HL-60/S4 treated with phorbol 12-myristate 13-acetate at 8.2 ng/mL for 4 days and 3 days (cell line): ENCODE data around the gene P2RY14.
"Not testable (repeated sequence)": the region's sequence is repeated elsewhere in the genome, so short reads cannot be mapped to it uniquely, and the experiment has no call there.

Source experiments
- in situ Hi-C: fragments of 300-500 bp; cut with MboI; formaldehyde crosslinking; loops from 2 replicates; pipeline ENCODE4 v1.15.0; 2022; ENCODE audit warnings: low sequenced_read_pairs

Gene P2RY14

DNA sequence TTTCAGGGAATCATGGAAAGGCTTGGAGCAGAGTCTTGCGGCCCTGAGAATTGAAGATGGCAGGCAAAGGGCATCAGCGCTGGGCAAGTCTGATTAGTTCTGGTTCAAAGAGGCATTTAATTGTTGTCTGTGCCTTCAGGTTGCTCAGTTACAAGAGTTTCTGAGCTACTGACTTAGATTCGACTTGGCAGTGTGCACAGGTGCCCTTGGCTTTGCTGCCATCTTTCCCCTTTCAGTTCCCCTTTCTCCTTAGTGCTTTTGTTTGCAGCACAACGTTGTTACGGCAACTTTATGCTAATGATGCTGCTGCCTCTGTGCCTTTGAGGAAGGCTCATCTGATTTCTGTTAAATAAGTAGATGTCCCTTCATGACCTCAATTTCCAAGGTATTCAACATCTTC lies 12.5 kb downstream of the P2RY14 start:
- in situ Hi-C loops: no loop called here

DNA sequence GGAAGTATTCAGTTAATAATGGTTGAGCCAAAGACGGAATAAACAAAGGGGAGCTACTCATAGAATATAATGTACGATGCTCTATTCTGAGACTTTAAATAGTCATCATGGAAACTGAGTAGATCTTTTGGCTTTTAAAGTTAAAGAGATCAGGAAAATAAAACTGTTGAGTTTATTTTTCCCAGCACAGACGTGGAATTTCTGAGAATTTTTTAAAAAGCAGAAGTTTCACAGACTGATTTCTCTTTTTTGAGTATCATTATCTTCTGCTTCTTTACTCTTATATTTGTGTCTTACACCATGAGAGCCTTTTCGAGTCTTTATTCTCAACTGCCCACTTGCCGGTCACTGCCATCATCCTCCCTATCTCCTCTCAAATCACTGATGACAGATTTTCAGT lies 13.2 kb downstream of the P2RY14 start:
- in situ Hi-C loops: no loop called here

DNA sequence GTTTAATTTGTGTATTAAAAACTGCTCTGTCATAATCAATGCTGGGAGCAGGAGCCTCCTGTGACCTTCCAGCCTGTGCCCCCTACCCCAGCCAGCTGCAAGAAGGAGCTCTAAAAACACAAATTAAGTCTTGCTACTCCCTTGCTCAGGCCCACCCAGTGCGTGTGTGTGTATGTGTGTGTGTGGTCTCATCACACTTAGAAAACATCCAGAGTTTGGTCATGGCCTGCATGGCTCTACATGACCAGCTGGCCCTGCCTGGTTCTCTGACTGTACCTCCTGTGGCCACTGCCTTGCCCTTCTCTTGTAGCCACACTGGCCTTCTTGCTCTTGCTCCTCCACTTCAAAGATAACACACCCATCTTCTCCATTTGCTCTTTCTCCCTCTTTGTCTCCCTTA lies 13.7 kb downstream of the P2RY14 start:
- in situ Hi-C loops: no loop called here

DNA sequence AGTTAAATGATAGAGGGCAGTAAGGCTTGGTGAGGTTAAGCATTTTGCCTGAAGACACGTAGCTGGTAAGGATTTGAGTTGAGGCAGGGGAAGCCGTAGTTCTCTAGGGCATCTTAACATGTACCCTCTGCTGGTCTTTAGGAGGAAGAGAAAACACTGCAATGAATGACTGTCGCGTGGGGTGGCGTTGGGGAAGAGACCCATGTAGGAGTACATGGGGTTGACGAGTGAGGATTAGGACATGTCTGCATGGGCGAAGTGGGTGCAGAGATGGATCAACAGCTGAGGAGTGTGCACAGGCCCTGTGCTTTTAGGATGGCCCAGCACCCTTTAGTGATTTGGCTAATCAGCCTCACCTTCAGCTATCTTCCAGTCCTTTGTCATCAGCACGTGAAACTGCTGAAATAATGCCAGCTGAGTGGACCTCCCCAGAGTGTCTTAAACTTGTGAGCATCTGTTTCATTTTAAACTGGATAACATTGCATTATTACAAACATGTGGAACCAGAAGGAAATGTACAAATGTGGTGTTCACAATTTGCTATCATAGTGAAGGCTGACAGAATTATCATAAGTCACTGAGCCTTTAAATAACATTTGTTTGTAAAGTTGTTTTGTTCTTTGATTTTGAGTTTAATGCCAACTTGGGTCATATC lies 15.3 kb downstream of the P2RY14 start:
- in situ Hi-C loops: no loop called here

DNA sequence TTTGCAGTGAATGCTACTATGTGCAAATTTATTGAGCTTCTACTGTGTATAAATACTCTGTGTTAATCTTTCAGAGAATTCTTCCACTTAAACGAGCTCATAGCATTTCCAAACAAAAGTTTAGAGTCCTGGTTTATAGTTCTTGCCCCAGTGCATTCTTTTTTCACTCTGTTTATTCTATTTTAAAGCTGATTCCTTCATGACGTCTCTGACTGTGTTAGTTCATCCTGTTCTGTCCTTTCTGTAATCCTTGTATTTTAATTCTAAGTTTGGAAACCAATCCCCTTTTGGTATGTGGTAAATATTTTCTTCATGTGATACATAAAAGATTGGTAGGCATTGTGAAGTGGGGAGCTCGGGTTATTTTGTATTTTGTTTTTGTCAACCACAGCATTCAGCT lies 18.7 kb downstream of the P2RY14 start:
- in situ Hi-C loops: no loop called here

DNA sequence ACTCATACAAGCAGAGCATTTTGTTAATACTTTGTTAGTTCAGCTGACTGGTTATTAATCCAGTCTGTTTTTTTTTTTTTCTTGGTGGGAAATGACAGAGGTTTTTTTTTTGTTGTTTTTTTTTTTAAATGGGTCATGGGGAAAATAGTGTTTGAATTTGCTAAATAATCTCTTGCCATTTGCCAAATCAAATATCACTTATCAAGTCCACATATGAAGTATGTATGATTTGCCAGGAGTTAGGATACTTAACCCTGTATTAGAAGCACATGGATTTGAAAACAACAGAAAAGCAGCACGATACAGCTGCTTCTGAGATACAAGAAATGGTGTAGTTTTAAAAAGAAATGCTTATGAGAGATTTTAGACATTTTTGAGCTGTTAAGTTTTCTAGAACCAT lies 21.6 kb downstream of the P2RY14 start:
- in situ Hi-C loops: no loop called here

DNA sequence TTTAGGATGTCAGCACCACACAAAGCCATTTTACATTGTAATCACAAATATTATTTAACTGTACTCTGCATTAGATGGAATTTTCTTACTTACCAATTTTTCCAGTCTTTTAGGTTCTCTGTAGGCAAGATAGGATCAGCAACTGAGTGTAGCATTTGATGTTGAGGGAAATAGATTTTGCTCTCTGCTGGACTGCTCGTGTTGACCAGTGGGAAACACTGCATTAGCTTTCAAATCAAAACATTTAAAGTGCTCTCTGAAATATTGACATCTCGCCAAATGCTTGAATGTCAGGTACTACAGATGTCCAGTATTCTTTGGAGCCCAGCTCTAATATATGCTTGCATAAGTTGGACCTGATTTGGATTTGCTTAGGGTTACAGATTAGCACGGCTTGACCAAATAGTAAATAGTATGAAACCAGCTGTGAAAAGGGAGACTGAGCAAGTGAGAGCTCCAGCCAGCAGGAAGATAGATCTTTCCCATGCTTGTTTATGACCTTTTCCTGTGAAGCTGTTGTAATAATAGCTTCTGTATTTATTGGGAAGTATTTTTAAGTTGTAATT lies 29.5 kb downstream of the P2RY14 start:
- in situ Hi-C loops: no loop called here

DNA sequence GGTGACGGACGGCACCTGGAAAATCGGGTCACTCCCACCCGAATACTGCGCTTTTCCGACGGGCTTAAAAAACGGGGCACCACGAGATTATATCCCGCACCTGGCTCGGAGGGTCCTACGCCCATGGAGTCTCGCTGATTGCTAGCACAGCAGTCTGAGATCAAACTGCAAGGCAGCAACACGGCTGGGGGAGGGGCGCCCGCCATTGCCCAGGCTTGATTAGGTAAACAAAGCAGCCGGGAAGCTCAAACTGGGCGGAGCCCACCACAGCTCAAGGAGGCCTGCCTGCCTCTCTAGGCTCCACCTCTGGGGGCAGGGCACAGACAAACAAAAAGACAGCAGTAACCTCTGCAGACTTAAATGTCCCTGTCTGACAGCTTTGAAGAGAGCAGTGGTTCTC lies 36.3 kb downstream of the P2RY14 start:
- in situ Hi-C loops: not testable (repeated sequence)

DNA sequence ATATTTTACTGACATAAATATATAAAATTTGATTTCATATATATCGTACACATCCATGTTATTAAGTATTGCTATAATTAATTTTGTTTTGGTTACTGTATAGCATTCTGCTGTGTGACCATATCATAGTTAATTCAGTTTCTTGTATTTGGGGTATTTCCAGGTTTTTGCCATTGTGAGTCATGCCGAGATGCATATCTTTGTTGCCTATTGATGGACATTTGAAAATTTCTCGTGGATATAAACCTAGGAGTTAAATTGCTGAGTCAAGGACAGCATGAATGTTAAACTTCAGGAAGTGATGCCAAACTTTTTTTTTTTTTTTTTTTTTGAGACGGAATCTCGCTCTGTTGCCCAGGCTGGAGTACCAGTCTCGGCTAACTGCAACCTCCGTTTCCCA lies 41.6 kb downstream of the P2RY14 start:
- in situ Hi-C loops: no loop called here

DNA sequence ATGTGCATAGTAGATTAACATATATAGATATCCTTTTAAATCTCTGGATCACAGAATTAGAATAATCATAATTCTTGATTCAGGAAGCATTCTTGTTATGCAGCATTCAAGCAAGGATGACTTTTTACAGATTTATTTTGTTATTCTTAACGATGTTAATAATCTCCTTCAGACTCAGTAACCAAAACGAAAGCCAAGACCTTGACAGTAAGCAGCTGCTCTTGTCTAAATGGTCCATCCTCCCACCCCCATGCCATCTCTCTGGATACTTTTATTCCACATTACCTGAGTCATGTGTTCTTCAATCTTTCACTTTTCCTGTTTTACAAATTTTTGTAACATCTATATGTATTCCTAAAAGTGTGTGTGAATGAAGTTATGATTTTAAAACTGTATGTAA lies 42.0 kb downstream of the P2RY14 start:
- in situ Hi-C loops: no loop called here

DNA sequence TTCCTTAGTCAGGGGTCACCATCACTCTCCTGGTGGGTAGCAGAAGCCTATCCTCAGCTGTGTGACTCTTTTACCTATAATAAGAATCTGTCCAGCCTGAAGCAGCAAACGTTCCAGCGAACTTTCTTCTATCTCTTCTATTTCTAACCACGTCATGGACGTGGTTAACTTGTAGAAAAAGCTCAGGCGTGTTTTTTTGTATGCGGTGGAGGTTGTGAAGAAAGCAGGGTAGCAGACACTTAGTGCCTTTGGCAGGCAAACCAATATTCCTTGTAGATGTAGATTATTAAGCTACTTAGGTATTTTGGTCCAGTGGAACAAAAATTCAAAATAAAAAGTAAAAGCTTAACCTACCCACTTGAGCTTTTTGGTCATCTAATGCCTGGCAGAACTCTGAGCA lies 43.5 kb downstream of the P2RY14 start:
- in situ Hi-C loops: no loop called here

DNA sequence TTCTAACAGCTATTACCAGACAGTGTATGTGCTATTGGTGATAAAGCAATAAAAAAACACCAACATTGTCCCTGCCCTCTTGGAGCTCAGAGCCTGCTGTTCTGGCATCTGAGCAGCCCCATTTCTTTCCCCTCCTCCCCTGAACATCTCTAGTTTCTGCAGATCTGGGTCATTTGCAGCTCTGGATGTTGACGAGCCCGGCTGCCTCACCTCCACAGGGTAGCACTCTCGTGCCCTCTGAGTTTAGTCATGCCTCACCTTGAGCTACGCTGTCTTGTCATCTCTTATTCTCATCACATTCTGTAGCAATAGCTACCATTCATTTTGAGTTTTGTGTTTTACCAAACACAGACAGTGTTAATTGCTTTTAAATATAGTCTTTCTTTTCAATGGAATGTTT lies 45.4 kb downstream of the P2RY14 start:
- in situ Hi-C loops: no loop called here

DNA sequence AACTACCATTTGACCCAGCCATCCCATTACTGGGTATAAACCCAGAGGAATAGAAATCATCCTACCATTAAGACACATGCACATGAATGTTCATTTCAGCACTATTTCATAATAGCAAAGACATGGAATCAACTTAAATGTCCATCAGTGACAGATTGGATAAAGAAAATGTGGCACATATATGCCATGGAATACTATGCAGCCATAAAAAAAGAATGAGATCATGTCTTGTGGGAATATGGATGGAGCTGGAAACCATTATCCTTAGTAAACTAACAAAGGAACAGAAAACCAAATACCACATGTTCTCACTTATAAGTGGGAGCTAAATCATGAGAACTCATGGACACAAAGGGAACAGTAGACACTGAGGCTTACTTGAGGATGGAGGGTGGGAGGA lies 45.9 kb downstream of the P2RY14 start:
- in situ Hi-C loops: not testable (repeated sequence)

DNA sequence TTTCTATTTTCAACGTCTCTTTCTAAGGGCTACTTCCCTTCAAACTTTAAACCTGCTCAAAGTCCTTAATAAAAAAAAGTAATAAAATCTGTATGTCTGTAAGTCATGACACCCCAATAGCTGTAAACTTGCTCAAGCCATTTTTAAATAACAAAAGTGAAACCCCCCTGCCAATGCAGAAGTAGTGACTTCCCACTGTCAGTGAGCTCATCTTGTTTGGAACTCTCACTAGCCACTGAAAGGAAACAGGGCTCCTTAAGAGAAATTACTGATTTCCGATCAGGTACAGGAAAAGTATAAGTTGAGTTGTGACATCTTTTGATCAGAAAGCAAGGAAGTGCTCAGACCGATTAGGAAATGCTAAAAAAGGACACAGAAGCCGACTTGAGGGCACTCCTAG lies 47.7 kb downstream of the P2RY14 start:
- in situ Hi-C loops: no loop called here

DNA sequence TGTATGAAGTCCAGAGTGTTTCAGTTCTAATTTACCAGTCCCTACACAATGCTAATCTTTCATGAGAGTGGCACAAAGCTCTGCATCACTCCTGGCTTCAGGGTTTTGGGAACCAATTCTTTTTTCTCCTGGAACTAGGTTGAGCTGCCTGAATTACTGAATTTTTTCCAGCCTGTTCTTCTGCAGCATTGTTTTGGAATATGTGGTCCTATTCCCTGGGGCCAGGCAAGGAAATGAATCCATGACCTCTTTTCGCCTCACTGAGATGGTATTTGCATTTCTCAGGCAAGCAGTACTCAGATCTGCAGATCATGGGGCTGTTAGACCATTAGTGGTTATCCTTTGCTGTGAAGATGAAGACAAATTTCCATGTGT lies 49.7 kb downstream of the P2RY14 start:
- in situ Hi-C loops: loop anchor here (10.0 kb wide), 2 partner anchors 46 to 64 kb away; partner anchors contain the start of gene P2RY14

DNA sequence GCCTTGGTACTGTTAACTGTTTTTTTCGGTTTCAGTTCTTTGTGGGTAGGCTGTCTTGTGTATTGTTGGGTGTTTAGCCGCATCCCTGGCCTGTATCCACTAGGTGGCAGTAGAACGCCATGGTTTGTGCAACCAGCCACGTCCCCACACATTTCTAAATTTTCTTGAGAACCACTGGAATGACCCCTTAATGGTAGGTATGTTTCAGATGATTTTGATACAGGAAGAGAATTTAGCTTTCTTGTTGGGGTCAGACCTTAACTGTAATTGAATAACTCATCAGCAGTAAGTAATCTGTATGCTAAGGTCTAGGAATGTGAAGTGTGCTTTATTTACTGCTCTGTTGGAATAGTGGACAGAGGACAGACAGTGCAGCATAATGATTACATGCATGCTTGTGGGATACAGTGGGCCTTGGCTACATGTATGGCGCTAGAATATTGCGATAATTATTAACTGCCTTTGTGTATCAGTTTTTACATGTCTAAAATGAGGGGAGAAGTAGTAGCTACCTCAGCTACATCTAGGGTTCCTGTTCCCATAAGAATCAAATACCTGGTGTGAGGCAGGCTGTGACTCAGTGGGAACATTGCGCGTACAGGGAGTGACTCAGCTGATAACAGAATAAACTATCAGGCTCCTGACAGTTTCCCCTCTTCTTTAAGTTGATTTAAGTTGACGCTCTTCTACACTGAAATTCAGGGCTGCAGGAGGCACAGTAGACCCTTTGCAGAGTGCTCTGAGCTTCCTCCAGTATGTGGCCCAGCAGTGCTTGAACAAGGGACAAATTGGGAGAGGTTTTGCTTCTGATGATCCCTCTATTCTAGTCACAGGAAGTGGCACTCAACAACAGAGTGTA lies 50.3 kb downstream of the P2RY14 start:
- in situ Hi-C loops: loop anchor here (10.0 kb wide), 2 partner anchors 47 to 63 kb away; partner anchors contain the start of gene P2RY14

DNA sequence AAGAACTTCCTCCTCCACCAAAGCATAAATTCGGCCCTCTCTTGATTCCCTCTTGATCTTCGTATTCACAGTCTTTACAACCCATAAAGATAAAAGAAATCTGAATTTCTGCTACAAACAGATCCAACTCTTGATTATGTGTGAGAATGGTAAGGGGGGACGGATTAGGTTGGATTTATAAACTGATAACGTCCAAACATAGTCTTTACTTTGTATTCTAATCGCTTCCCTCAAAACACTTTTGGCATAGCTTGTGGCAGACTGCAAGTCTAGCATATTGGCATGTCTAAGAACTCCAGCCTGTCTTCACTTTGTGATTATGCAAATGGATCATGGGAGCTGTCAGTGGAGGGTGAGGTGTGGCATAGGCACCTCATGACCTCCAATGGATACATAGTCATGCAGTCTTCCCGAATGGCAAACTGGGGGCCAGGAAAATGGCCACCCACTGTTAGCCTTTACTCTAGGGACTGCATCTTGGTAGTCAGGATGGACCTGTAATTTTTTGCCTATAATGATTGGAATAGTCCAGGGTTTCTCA lies 51.0 kb downstream of the P2RY14 start:
- in situ Hi-C loops: loop anchor here (10.0 kb wide), 2 partner anchors 47 to 63 kb away; partner anchors contain the start of gene P2RY14

DNA sequence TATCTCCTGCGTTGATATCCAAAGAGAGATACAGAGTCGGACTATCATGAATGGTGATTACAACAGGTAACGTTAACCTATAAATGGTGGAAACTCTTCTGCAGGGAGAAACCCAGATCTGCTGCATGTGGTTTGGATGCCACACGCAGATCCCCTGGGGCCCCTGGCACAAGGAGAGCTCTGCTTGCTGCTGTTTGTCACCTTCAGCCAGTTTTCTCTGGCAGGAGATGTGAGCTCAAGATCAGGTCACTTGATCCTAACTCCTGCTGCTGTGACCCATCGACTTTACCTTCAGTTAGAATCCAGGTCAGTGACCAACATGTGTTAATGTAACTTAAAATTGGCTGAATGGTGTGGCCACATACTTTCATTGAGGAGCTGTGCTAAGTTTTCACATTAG lies 51.5 kb downstream of the P2RY14 start:
- in situ Hi-C loops: loop anchor here (10.0 kb wide), 2 partner anchors 48 to 62 kb away; partner anchors contain the start of gene P2RY14

DNA sequence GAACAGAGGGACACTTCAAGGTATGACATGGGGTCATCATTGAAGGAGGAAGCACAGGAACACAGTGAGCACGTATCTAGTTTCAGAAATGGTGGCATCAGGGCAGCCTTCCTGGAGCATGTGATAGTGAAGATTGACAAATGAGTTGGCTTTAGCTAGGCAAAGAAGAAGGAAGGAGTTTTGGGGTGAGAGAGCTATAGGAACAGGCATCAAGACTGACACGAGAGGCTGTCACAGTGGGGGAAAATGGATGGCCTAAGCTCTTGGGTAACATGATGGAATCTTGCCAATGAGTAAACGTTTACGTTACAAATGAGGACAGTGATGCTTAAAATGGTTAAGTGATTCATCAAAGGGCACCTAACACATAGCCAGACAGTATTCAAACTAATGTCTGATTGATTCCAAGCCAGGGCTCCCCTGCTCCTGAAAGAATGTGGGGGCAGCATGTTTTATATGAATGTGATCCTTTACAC lies 52.2 kb downstream of the P2RY14 start:
- in situ Hi-C loops: loop anchor here (10.0 kb wide), 2 partner anchors 49 to 61 kb away; partner anchors contain the start of gene P2RY14

DNA sequence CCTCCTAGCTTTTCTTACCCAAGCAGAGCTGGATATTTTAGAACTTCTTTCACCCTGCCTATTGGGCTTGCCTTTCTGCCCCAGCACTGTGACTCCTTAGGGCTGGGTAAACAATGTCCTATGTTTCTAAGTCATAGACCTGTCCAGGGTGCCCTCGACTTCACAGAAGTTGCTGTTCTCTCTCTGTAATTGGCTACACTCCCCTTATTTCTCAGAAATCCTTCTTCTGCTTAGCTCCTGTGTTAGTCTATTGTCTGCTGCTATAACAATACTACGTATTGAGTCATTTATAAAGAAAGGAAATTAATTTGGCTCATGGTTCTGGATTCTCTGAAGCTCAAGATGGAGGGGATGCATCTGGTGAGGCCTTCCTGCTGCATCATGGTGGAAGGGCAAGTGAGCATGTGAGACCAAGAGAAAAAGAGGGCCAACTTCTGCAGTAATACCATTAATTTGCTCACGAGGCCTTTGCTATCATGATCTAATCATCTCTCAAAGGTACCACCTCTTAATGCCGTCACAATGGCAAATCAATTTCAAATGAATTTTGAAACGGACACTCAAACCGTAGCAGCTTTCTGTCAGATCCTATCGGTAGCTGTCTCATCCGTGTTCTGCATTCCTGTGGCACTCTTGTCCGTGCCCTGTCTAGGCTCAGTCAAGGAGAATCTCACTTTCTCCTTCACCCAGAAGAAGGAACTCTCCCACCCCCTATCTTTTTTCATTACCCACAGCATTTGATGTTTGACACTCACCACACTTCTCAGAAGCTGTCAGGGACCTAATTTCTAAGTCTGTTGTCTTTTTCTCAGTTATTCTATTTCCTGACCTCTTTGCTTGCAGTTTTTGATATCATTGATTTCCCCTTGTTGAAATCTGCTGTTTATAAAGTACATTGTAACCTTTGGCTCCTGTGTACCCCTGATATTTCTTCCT lies 53.0 kb downstream of the P2RY14 start:
- in situ Hi-C loops: loop anchor here (10.0 kb wide), 2 partner anchors 49 to 61 kb away; partner anchors contain the start of gene P2RY14
